Frontal cortex (tissue), 4 donors: ENCODE data around the gene PPEF1. TPM values are rescaled to one million over a fixed set of nuclear protein-coding genes. Genes with fewer than 3 reads are reported as not detected.
"Not testable (repeated sequence)": the region's sequence is repeated elsewhere in the genome, so short reads cannot be mapped to it uniquely, and the experiment has no call there.

Experiments
- DNase-seq, 2 donors: peaks; one replicate each; pipeline ENCODE4 v3.0.0; 2012; ENCODE audit warnings: low spot score in 2 of 2
- FAIRE-seq: peaks from 2 replicates; lab custom pipeline; 2012; peaks lifted over from hg19 to GRCh38; lab: Jason Lieb, UNC
- total RNA-seq: library from RNA; depleted of rRNA; stranded (reverse); fragments of >200 nt; gene quantifications from one replicate; pipeline ENCODE4 v1.2.3, GENCODE V29; 2014
- donor health status: control.
- donor health status: control.
- donor health status: control.

The PPEF1 gene
- total RNA-seq, 1 donor from 2014 or later = 16.3 TPM

GRCh38 chrX:18769812-18770573 is 62.5 kb downstream of the PPEF1 start:
- FAIRE-seq (no peak), DNase-seq (no peak)

DNA sequence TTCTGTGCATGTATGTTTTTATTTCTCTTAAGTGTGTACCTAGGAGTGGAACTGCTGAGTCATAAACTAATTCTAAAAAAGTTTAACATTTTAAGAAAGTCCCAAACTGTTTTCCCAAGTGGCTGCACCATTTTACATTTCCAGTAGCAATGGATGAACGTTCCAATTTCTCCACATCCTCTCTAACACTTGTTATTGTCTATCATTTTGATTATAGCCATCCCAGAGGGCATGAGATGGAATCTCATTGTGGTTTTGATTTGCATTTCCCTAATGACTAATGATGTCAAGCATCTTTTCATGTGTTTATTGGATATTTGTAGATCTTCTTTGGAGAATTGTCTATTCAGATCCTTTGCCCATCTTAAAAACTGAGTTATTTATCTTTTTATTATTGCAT is 82.5 kb downstream of the PPEF1 start:
- DNase-seq = no peak
- no peak for FAIRE-seq

DNA sequence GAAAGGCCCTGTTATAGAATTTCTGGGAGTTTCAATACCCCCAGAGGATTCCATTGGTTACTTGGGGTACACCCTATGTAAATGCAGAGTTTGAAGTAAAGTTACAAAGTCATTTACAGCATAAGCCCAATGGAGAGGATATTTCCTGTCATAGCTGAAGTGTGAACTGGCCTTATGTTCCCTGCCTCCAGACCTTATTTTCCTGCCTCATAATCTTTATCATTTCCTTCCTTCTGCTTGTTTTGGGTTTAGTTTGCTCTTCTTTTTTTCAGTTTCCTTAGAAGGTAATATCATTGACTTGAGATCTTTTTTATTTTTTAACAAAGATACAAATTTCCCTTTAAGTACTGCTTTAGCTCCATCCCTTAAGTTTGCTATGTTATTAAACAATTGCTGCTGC is 85.4 kb downstream of the PPEF1 start:
- DNase-seq (no peak), FAIRE-seq (no peak)

GRCh38 chrX:18793601-18794089 is 86.2 kb downstream of the PPEF1 start:
- no peak for FAIRE-seq
- no peak for DNase-seq

DNA sequence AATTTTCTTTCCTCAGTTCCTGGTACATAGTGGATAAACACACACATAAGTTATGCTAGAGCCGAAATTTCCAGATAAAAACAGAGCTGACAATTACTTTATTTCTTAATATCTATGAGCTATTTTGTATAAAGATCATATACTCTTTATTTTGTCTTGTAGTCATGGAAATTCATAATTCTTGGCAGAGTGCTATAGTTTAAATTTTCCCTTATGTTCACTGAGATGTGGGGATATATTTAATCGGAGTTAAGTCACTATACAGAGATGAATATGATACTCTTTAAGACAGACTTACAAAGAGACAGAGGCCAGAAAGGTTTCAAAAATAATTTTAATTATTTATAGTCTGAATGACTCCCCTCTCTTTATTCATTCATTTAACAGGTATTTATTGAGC is 89.7 kb downstream of the PPEF1 start:
- no peak for FAIRE-seq
- no peak for DNase-seq

GRCh38 chrX:18799911-18800310 is 92.5 kb downstream of the PPEF1 start:
- DNase-seq (no peak), FAIRE-seq (no peak)

DNA sequence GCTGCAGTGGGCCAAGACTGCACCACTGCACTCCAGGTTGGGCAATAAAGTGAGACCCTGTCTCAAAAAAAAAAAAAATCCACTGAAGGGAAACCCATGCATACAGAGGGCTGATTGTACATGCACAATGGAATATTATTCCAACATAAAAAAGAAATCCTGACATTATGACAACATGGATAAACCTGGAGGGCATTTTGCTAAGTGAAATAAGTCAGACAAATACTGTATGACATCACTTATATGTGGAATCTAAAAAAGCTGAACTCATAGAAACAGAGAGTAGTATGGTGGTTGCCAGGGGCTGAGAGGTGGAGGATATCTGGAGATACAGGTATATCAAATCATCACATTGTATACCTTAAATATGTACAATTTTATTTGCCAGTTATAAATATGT is 102.2 kb downstream of the PPEF1 start:
- DNase-seq (no peak), FAIRE-seq (no peak)

DNA sequence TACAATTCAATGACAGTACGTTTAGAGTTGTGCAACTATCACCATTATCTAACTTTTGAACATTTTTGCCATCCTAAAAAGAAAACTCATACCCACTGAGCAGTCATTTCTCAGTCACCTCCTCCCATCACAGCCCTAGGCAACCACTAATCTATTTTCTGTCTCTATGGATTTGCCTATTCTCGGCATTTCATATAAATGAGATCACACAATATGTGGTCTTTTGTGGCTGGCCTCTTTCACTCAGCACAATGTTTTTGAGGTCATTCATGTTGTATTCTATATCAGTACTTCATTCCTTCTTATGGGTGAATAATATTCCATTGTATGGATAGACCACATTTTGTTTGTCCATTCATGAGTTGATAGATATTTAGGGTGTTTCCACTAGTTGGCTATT is 103.0 kb downstream of the PPEF1 start:
- DNase-seq (no peak), FAIRE-seq (no peak)

DNA sequence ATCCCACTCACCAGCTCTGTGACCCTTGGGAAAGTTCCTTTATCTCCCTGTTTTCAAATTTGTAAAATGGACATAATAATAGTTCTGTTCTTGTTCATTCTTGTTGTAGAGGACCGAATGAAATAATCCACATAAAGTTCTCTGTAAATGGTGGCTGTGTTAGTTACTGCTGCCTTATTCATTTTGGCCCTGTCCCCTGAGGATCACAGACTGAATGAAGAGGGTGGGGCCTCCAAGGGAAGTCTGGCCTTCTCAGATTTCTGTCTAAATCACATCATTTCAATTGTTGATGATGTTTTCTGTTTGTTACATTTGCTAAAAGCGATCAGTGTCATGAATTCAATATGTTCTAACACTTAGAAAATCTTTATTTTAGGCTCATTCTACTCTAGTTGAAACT is 117.9 kb downstream of the PPEF1 start:
- FAIRE-seq (no peak), DNase-seq (no peak)

GRCh38 chrX:18828832-18829404 is 121.5 kb downstream of the PPEF1 start:
- FAIRE-seq (no peak), DNase-seq (no peak)

DNA sequence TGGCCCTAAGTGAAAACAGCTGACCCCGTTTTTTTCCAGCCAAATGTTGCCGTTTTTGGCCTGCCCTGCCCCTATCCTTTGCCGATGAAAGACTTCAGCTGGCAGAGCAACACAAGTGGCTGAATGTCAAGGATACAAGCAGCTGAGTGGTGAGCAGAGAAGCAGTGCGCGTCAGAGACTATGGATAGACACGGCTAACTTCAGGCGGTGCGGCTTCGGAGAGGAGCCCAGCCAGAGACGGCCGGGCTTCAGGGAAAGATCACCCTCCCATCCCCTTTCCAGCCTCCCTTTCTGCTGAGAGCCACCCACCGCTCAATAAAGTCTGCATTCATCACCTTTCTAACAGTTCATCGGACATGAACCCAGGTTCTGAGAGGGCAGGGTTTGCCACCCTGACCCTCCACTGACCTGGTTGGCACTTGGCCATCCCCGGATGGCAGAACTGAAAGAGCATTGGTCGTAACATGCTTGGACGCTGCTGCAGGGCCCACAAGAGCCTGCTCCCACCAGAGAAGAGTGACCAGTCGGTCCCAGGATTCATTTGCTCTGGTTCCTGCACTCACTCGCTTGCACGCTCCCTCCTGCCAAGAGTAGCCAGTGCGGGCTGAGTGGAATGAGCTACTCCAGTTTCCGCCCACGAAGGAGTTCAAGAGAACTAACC is 125.8 kb downstream of the PPEF1 start:
- DNase-seq (no peak), FAIRE-seq (no peak)

DNA sequence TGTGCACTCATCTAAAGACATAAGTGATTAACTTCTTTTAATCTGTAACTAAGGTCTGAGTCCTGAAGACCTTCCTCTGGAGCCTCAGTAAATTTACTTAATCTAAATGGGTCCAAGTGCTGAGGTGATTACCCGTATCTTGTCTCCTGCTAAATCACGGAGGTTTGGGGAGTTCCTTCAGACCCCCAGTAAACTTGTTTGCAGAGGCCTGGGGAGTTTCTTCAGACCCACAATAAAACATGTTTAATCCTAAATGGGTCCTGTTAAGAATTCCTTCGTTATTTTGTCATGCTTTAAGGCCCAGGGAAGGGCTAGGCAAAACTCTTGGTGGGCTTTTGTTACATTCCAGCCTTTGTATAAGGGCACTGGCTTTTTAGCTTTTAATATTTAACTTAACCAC is 140.5 kb downstream of the PPEF1 start:
- FAIRE-seq, DNase-seq: not testable (repeated sequence)

- no peak for DNase-seq
- FAIRE-seq = no peak
Measured at GRCh38 chrX:18855919-18856644, 148.6 kb downstream of the PPEF1 start.

- FAIRE-seq (no peak), DNase-seq (no peak)
Measured at GRCh38 chrX:18856645-18856997, 149.2 kb downstream of the PPEF1 start.

DNA sequence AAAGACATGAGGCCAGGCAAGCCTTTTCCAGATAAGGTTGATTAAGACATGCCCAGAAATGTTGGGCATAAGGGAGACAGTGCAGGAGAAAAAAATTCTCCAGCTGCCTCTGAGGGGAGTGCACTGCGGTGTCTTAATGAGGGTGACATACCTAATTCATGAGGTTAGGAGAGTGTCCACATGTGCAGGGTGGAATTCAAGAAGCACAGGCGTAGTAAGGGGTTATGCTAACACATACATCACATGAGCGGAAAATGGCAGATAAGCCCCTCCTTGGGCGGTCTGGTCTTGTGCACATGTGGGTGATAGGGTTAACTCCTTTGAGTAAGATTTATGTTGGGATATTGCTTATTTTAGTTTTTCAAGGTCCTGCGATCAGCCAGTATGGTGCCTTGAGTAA is 154.1 kb downstream of the PPEF1 start:
- no peak for DNase-seq
- FAIRE-seq = no peak

- no peak for FAIRE-seq
- no peak for DNase-seq
Measured at GRCh38 chrX:18864390-18864920, 157.0 kb downstream of the PPEF1 start.

GRCh38 chrX:18871161-18871890 is 163.9 kb downstream of the PPEF1 start:
- no peak for FAIRE-seq
- DNase-seq = no peak

DNA sequence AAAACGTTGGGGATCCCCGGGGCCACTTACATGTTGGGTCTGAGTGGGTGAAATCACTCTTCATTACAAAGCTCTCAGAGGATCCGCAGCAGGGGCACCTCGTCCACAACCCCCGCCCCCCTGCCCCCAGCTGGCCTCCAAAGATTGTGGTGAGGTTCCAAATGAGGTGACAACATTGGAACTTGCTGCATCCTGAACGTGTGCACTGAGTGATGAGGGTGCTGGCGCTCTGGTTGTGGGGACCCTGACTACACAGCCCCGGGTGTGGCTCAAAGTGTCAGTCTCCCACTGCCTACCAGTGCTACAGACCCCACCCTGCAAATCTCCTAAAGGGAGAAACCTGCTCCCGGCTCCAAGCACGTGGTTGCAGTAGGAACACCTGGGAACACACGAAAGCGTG is 164.5 kb downstream of the PPEF1 start:
- DNase-seq (no peak), FAIRE-seq (no peak)

DNA sequence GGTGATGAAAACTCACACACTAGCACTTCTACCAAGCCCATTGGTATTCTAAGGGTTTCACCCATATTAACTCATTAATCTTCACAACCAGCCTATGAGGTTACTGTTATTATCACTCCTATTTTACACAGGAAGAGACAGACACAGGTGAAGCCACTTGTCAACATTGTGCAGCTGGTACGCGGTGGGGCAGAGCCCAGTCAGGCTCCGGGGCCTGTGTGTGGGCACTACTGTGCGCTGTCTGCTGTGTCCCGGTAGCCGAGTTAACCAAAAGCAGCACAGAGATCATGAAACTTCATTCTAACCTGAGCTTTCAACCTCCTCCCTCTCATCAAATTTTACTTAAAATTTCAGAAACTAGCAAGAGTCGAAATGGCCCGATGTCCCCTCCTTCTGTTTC is 165.2 kb downstream of the PPEF1 start:
- DNase-seq = no peak
- no peak for FAIRE-seq
